ENCODE measurements around the gene TMC2.
A peak's percentile ranks its signal among the peaks of the same experiment; 100 is the strongest.

DNA sequence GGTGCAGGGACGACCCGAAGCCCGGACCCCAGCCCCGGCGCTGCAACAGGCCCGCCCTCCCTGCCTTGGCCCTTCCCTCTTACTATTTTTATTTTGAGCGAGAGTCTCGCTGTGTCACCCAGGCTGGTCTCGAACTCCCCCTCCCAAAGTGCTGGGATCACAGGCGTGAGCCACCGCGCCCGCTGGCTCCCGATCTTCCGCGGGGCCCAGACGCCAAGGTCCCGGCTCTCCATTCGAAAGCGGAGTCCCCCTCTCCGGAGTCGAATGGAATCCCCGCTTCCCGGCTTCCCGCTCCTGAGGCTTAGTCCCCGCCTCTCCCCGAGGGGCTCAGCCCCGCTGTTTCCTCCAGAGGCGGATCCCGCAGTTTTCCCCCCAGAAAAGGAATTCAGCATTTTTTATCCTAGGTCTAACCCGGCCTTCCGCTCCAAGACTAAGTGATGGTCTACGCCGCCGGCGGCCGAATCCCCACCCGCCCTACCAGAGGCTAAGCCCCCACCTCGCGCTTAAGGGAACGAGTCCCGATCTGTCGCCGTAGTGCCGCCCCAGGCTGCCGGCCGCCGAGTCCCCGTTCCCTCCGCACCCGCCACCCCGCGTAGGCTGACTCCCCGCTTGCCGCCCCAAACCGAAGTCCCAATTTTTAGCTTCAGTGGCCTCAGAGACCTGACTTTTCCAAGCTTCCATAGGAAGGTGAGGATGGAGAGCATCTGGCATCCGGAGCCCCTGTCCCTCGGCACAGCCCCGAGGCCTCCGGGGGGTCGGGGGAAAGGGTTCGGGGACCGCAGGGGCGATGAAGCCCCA is 11.5 kb upstream of the TMC2 start:
- TF ChIP-seq CTCF (IDR thresholded peaks at IDR 0.05) (no peak), POLR2A (IDR thresholded peaks at IDR 0.05) (peak in 2 of 4 donors; percentile 13 to 29)

Data from upper lobe of left lung (tissue), 4 donors.